SK-N-SH treated with all-trans-retinoic acid at 6 μM for 48 hours (cell line): ENCODE data around the gene CLDN14.

Experiments used
- ATAC-seq: fragments of 200-7000 bp; cut with Tn5 transposase; 3 replicates; pipeline ENCODE4 v1.9.1; 2020; ENCODE audit warnings: mild to moderate bottlenecking, moderate library complexity
- ARNTL ChIP-seq: fragments of 450-650 bp; formaldehyde crosslinking; IDR thresholded peaks from 2 replicates; pipeline ENCODE4 v1.5.0; 2020; ENCODE audit warnings: low read depth, mild to moderate bottlenecking, moderate library complexity, borderline replicate concordance
- BACH2 ChIP-seq: fragments of 250-450 bp; sonication (Bioruptor Pico); IDR thresholded peaks from 2 replicates; pipeline ENCODE4 v1.9.0; 2021; ENCODE audit warnings: mild to moderate bottlenecking, borderline replicate concordance
- CREB5 ChIP-seq: fragments of 250-450 bp; sonication (Bioruptor Pico); IDR thresholded peaks from 2 replicates; pipeline ENCODE4 v1.5.1; 2020; ENCODE audit warnings: low read depth, mild to moderate bottlenecking, moderate library complexity
- CSRNP3 ChIP-seq: fragments of 250-450 bp; sonication (Bioruptor Pico); IDR thresholded peaks from 2 replicates; pipeline ENCODE4 v1.5.1; 2021; ENCODE audit warnings: mild to moderate bottlenecking, moderate library complexity
- GLIS3 ChIP-seq: fragments of 250-450 bp; sonication (Bioruptor Pico); IDR thresholded peaks from 2 replicates; pipeline ENCODE4 v1.5.0; 2020; ENCODE audit warnings: mild to moderate bottlenecking, moderate library complexity
- ISL1 ChIP-seq: fragments of 250-450 bp; sonication (Bioruptor Pico); IDR thresholded peaks from 2 replicates; pipeline ENCODE4 v2.1.2; 2022; ENCODE audit warnings: mild to moderate bottlenecking, moderate library complexity
- OSR1 ChIP-seq: fragments of 250-450 bp; sonication (Bioruptor Pico); IDR thresholded peaks from 2 replicates; pipeline ENCODE4 v1.8.0; 2022; ENCODE audit warnings: moderate library complexity, mild to moderate bottlenecking, inconsistent platforms
- PATZ1 ChIP-seq: fragments of 250-450 bp; sonication (Bioruptor Pico); IDR thresholded peaks from 2 replicates; pipeline ENCODE4 v1.8.0; 2020; ENCODE audit warnings: mild to moderate bottlenecking, moderate library complexity, borderline replicate concordance
- POU6F1 ChIP-seq: fragments of 250-450 bp; sonication (Bioruptor Pico); IDR thresholded peaks from 2 replicates; pipeline ENCODE4 v1.8.0; 2021; ENCODE audit warnings: low read depth, mild to moderate bottlenecking, moderate library complexity, borderline replicate concordance
- PPARA ChIP-seq: fragments of 250-450 bp; sonication (Bioruptor Pico); IDR thresholded peaks from 2 replicates; pipeline ENCODE4 v1.5.0; 2020; ENCODE audit warnings: mild to moderate bottlenecking, borderline replicate concordance
- RARB ChIP-seq: fragments of 250-450 bp; sonication (Bioruptor Pico); IDR thresholded peaks from 2 replicates; pipeline ENCODE4 v1.8.0; 2021; ENCODE audit warnings: mild to moderate bottlenecking, moderate library complexity
- SNAI2 ChIP-seq: fragments of 250-450 bp; sonication (Bioruptor Pico); IDR thresholded peaks from 2 replicates; pipeline ENCODE4 v1.5.0; 2020; ENCODE audit warnings: mild to moderate bottlenecking, moderate library complexity
- TCF4 ChIP-seq: fragments of 250-450 bp; sonication (Bioruptor Pico); IDR thresholded peaks from 2 replicates; pipeline ENCODE4 v1.8.0; 2021; ENCODE audit warnings: mild to moderate bottlenecking, moderate library complexity, borderline replicate concordance
- TOX ChIP-seq: fragments of 250-450 bp; sonication (Bioruptor Pico); IDR thresholded peaks from 2 replicates; pipeline ENCODE4 v1.8.0; 2021; ENCODE audit warnings: mild to moderate bottlenecking, moderate library complexity, borderline replicate concordance
- TSHZ2 ChIP-seq: fragments of 250-450 bp; sonication (Bioruptor Pico); IDR thresholded peaks from 2 replicates; pipeline ENCODE4 v1.5.0; 2020; ENCODE audit warnings: mild to moderate bottlenecking, moderate library complexity
- ZC3H10 ChIP-seq: fragments of 250-450 bp; sonication (Bioruptor Pico); IDR thresholded peaks from 2 replicates; pipeline ENCODE4 v1.5.1; 2021; ENCODE audit warnings: mild to moderate bottlenecking, moderate library complexity
- ZFP3 ChIP-seq: fragments of 250-450 bp; sonication (Bioruptor Pico); IDR thresholded peaks from 2 replicates; pipeline ENCODE4 v1.5.0; 2020; ENCODE audit warnings: mild to moderate bottlenecking, moderate library complexity
- ZFP30 ChIP-seq: fragments of 450-650 bp; formaldehyde crosslinking; IDR thresholded peaks from 2 replicates; pipeline ENCODE4 v1.5.0; 2022; ENCODE audit warnings: mild to moderate bottlenecking, moderate library complexity
- ZNF565 ChIP-seq: fragments of 450-650 bp; formaldehyde crosslinking; conservative IDR thresholded peaks from 2 replicates; pipeline ENCODE4 v1.5.0; 2020; ENCODE audit warnings: low read depth, mild to moderate bottlenecking, moderate library complexity
- ZNF70 ChIP-seq: fragments of 450-650 bp; formaldehyde crosslinking; IDR thresholded peaks from 2 replicates; pipeline ENCODE4 v1.5.0; 2020; ENCODE audit warnings: mild to moderate bottlenecking, moderate library complexity
- ZNF8 ChIP-seq: fragments of 450-650 bp; formaldehyde crosslinking; IDR thresholded peaks from 2 replicates; pipeline ENCODE4 v1.5.0; 2020; ENCODE audit warnings: mild to moderate bottlenecking, moderate library complexity

The CLDN14 gene

GRCh38 chr21:36463204-36463603, 16.7 kb downstream of the CLDN14 start:
- TF ChIP-seq GLIS3 (CRISPR knock-in tag) (no peak), ZC3H10 (CRISPR knock-in tag) (no peak), CREB5 (CRISPR knock-in tag) (no peak), ZNF565 (CRISPR knock-in tag) (no peak), ARNTL (no peak), OSR1 (no peak), SNAI2 (CRISPR knock-in tag) (no peak), ISL1 (no peak), ZFP30 (CRISPR knock-in tag) (no peak), BACH2 (CRISPR knock-in tag) (no peak), PATZ1 (CRISPR knock-in tag) (no peak), TCF4 (no peak), RARB (CRISPR knock-in tag) (no peak), ZNF8 (CRISPR knock-in tag) (no peak), TSHZ2 (CRISPR knock-in tag) (no peak), ZFP3 (CRISPR knock-in tag) (no peak), TOX (CRISPR knock-in tag) (no peak), PPARA (no peak)
- TF ChIP-seq, all 23 proteins: peak for 0
- ATAC-seq: no peak

GRCh38 chr21:36461918-36462486, 17.9 kb downstream of the CLDN14 start:
- TF ChIP-seq TCF4: no peak
- no peak for TF ChIP-seq CREB5 (CRISPR knock-in tag)
- no peak for TF ChIP-seq ISL1
- TF ChIP-seq ZFP30 (CRISPR knock-in tag): no peak
- no peak for ATAC-seq

- ATAC-seq: no peak
- no peak for TF ChIP-seq BACH2 (CRISPR knock-in tag)
- TF ChIP-seq CREB5 (CRISPR knock-in tag): no peak
- TF ChIP-seq SNAI2 (CRISPR knock-in tag): no peak
These were observed 18.5 kb downstream of the CLDN14 start for GRCh38 chr21:36461277-36461917.

- TF ChIP-seq CREB5 (CRISPR knock-in tag) (no peak), CSRNP3 (CRISPR knock-in tag) (no peak), RARB (CRISPR knock-in tag) (no peak), PPARA (no peak), ZC3H10 (CRISPR knock-in tag) (no peak), ZNF70 (CRISPR knock-in tag) (no peak), ZNF8 (CRISPR knock-in tag) (no peak), POU6F1 (CRISPR knock-in tag) (no peak), SNAI2 (CRISPR knock-in tag) (no peak), OSR1 (no peak), ZNF565 (CRISPR knock-in tag) (no peak), ARNTL (no peak)
- no peak for ATAC-seq
These were observed 19.1 kb downstream of the CLDN14 start for GRCh38 chr21:36460866-36461265.
